ENCODE results near the gene STX3. TPM values are rescaled to one million over a fixed set of nuclear protein-coding genes. Genes with fewer than 3 reads are reported as not detected.

Gene STX3
- total and polyA plus RNA-seq, 2 experiments from 2014 or later = 19.0 to 65.5 TPM

- no peak for TF ChIP-seq ZNF462 (CRISPR knock-in tag; IDR thresholded peaks at IDR 0.05)
Observed at GRCh38 chr11:59769111-59769510, 13.9 kb downstream of the STX3 start (continued).

- H3K9me3 Mint-ChIP-seq = no peaks in the 10 kb centered on the region
- peaks cover 15% of the 10 kb centered on the region; the same call in 2 of the 3 replicates for H3K36me3 Mint-ChIP-seq (ENCODE audit: low read depth)
- H3K27ac Mint-ChIP-seq = no peak overlapping the region
- TF ChIP-seq EZH2 (IDR thresholded peaks at IDR 0.05; ENCODE audit: low read depth, unreplicated experiment) = no peak
- no peak for TF ChIP-seq ZNF114 (CRISPR knock-in tag; IDR thresholded peaks at IDR 0.05)
- TF ChIP-seq STAT1 (IDR thresholded peaks at IDR 0.05; ENCODE audit: unreplicated experiment) = no peak
- TF ChIP-seq, protein P1, sequence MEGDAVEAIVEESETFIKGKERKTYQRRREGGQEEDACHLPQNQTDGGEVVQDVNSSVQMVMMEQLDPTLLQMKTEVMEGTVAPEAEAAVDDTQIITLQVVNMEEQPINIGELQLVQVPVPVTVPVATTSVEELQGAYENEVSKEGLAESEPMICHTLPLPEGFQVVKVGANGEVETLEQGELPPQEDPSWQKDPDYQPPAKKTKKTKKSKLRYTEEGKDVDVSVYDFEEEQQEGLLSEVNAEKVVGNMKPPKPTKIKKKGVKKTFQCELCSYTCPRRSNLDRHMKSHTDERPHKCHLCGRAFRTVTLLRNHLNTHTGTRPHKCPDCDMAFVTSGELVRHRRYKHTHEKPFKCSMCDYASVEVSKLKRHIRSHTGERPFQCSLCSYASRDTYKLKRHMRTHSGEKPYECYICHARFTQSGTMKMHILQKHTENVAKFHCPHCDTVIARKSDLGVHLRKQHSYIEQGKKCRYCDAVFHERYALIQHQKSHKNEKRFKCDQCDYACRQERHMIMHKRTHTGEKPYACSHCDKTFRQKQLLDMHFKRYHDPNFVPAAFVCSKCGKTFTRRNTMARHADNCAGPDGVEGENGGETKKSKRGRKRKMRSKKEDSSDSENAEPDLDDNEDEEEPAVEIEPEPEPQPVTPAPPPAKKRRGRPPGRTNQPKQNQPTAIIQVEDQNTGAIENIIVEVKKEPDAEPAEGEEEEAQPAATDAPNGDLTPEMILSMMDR (conservative IDR thresholded peaks at IDR 0.05; ENCODE audit: low read depth in 2 of 2) = no peak
- TF ChIP-seq ZNF462 (CRISPR knock-in tag; IDR thresholded peaks at IDR 0.05) = no peak
- TF ChIP-seq CREB1 (CRISPR knock-in tag; IDR thresholded peaks at IDR 0.05; ENCODE audit: low read depth) = no peak
- no peak for TF ChIP-seq POLR2AphosphoS5 (IDR thresholded peaks at IDR 0.05; ENCODE audit: low read depth)
- TF ChIP-seq JUNB (IDR thresholded peaks at IDR 0.05; ENCODE audit: unreplicated experiment) = no peak
Observed at GRCh38 chr11:59769828-59770227, 14.7 kb downstream of the STX3 start.

More at GRCh38 chr11:59769828-59770227, 14.7 kb downstream of the STX3 start:
- Histone ChIP-seq H3K4me3 (no peak overlapping the region), H3K36me3 (ENCODE audit: insufficient read depth) (no peaks in the 10 kb centered on the region; the same call in 1 of the 2 replicates), H4K20me1 (replicated peaks; ENCODE audit: insufficient read depth) (peaks cover 30% of the 10 kb centered on the region), H2AFZ (no peak overlapping the region), H3K27me3 (ENCODE audit: insufficient read depth) (no peaks in the 10 kb centered on the region), H3K79me2 (replicated peaks; ENCODE audit: insufficient read depth) (peaks cover 69% of the 10 kb centered on the region), H3F3A (replicated peaks; ENCODE audit: low read depth) (no peaks in the 10 kb centered on the region), H3K9me2 (ENCODE audit: insufficient read depth) (no peaks in the 10 kb centered on the region), H3K27ac (ENCODE audit: low read depth) (no peak overlapping the region), H3K4me1 (ENCODE audit: insufficient read depth) (peaks cover 3% of the 10 kb centered on the region; the same call in 1 of the 2 replicates), H3K4me2 (no peak overlapping the region)
- peaks cover 15% of the 10 kb centered on the region for H3K4me1 Mint-ChIP-seq
- no peak for DNase-seq (ENCODE audit: low spot score)
- H3K4me3 Mint-ChIP-seq = no peak overlapping the region
- H3K27me3 Mint-ChIP-seq (ENCODE audit: insufficient read depth, low read depth, poor library complexity) = peaks cover 1% of the 10 kb centered on the region
- ATAC-seq = no peak
